H9 (cell line): ENCODE results near the gene MYL2. TPM values are rescaled to one million over a fixed set of nuclear protein-coding genes. Genes with fewer than 3 reads are reported as not detected.

Source experiments
- DNase-seq: peaks from one replicate; pipeline ENCODE4 v3.0.0-alpha.2; 2017
- H2AFZ ChIP-seq: one replicate; pipeline ENCODE4 v1.6.1; 2013; ENCODE audit warnings: mild to moderate bottlenecking, low read length, control low read depth, moderate library complexity
- H2AK5ac ChIP-seq: 2 replicates; pipeline ENCODE4 v1.6.1; 2013; ENCODE audit warnings: low read length, control low read depth, mixed read lengths; ENCODE audit not compliant: insufficient read length
- H2BK120ac ChIP-seq: one replicate; pipeline ENCODE4 v1.6.1; 2013; ENCODE audit warnings: low read depth, mild to moderate bottlenecking, low read length, control low read depth, inconsistent platforms; ENCODE audit not compliant: poor library complexity, severe bottlenecking
- H2BK12ac ChIP-seq: 2 replicates; pipeline ENCODE4 v1.6.1; 2013; ENCODE audit warnings: low read length, control low read depth, mixed read lengths, low read depth; ENCODE audit not compliant: insufficient read length
- H2BK15ac ChIP-seq: 2 replicates; pipeline ENCODE4 v1.6.1; 2013; ENCODE audit warnings: low read depth, low read length, control low read depth
- H2BK20ac ChIP-seq: one replicate; pipeline ENCODE4 v1.6.1; 2013; ENCODE audit warnings: low read depth, mild to moderate bottlenecking, low read length, control low read depth, inconsistent platforms; ENCODE audit not compliant: poor library complexity, severe bottlenecking
- H2BK5ac ChIP-seq: 2 replicates; pipeline ENCODE4 v1.6.1; 2013; ENCODE audit warnings: low read length, control low read depth, mixed read lengths; ENCODE audit not compliant: insufficient read length
- H3K14ac ChIP-seq: 2 replicates; pipeline ENCODE4 v1.6.1; 2013; ENCODE audit warnings: low read length, control low read depth; ENCODE audit not compliant: insufficient read depth
- H3K18ac ChIP-seq: 2 replicates; pipeline ENCODE4 v1.6.1; 2013; ENCODE audit warnings: low read depth, mild to moderate bottlenecking, mixed read lengths, low read length, control low read depth; ENCODE audit not compliant: insufficient read length
- H3K23ac ChIP-seq: 2 replicates; pipeline ENCODE4 v1.6.1; 2013; ENCODE audit warnings: low read length, control low read depth, mixed read lengths, low read depth; ENCODE audit not compliant: insufficient read length
- H3K23me2 ChIP-seq: 2 replicates; pipeline ENCODE4 v1.6.1; 2013; ENCODE audit warnings: low read depth, mild to moderate bottlenecking, mixed read lengths, low read length, control low read depth; ENCODE audit not compliant: insufficient read length, poor library complexity, severe bottlenecking
- H3K27ac ChIP-seq: 2 replicates; pipeline ENCODE4 v1.5.1; 2013; ENCODE audit warnings: low read length, control low read depth, mixed read lengths, low read depth; ENCODE audit not compliant: insufficient read length
- H3K27me3 ChIP-seq: 2 replicates; pipeline ENCODE4 v1.6.1; 2013; ENCODE audit warnings: low read length, control low read depth, inconsistent platforms; ENCODE audit not compliant: insufficient read depth
- H3K4ac ChIP-seq: 2 replicates; pipeline ENCODE4 v1.6.1; 2013; ENCODE audit warnings: low read depth, mild to moderate bottlenecking, control low read depth, inconsistent platforms, low read length, moderate library complexity
- H3K4me1 ChIP-seq: 2 replicates; pipeline ENCODE4 v1.6.1; 2013; ENCODE audit warnings: low read length, control low read depth, inconsistent platforms; ENCODE audit not compliant: insufficient read depth
- H3K4me2 ChIP-seq: 2 replicates; pipeline ENCODE4 v1.6.1; 2013; ENCODE audit warnings: low read length, control low read depth, mixed read lengths; ENCODE audit not compliant: insufficient read length, insufficient read depth
- H3K56ac ChIP-seq: 2 replicates; pipeline ENCODE4 v1.6.1; 2013; ENCODE audit warnings: low read depth, mild to moderate bottlenecking, mixed read lengths, low read length, control low read depth; ENCODE audit not compliant: insufficient read length
- H3K79me1 ChIP-seq: 2 replicates; pipeline ENCODE4 v1.6.1; 2013; ENCODE audit warnings: low read depth, mild to moderate bottlenecking, moderate library complexity, low read length, control low read depth, inconsistent platforms; ENCODE audit not compliant: insufficient read depth, poor library complexity, severe bottlenecking
- H3K79me2 ChIP-seq: 2 replicates; pipeline ENCODE4 v1.6.1; 2013; ENCODE audit warnings: low read length, control low read depth, inconsistent platforms; ENCODE audit not compliant: insufficient read depth
- H3K9ac ChIP-seq: 2 replicates; pipeline ENCODE4 v1.6.1; 2013; ENCODE audit warnings: low read length, control low read depth, mixed read lengths; ENCODE audit not compliant: insufficient read length; ENCODE audit errors: extremely low read depth
- H3K9me3 ChIP-seq: one replicate; pipeline ENCODE4 v1.6.1; 2013; ENCODE audit warnings: low read depth, low read length, inconsistent platforms; ENCODE audit not compliant: control insufficient read depth
- H3T11ph ChIP-seq: one replicate; pipeline ENCODE4 v1.6.1; 2013; ENCODE audit warnings: mild to moderate bottlenecking, low read length, control low read depth, inconsistent platforms
- H4K20me1 ChIP-seq: one replicate; pipeline ENCODE4 v1.6.1; 2013; ENCODE audit not compliant: control insufficient read depth, insufficient read length, insufficient read depth
- H4K5ac ChIP-seq: 2 replicates; pipeline ENCODE4 v1.6.1; 2013; ENCODE audit warnings: low read depth, mild to moderate bottlenecking, mixed read lengths, low read length, control low read depth; ENCODE audit not compliant: insufficient read length
- H4K8ac ChIP-seq: replicated peaks from 2 replicates; pipeline ENCODE4 v1.6.1; 2013; ENCODE audit warnings: low read length, control low read depth, mixed read lengths, low read depth; ENCODE audit not compliant: insufficient read length
- H4K91ac ChIP-seq: 2 replicates; pipeline ENCODE4 v1.6.1; 2013; ENCODE audit warnings: low read depth, mild to moderate bottlenecking, moderate library complexity, mixed read lengths, low read length, control low read depth; ENCODE audit not compliant: insufficient read length
- H3K27ac Mint-ChIP-seq, 3 experiments: 2 replicates in 2 of 3; 3 replicates in 1 of 3; pipeline ENCODE4 v1.8.0; 2020 to 2021; ENCODE audit warnings: mixed read lengths in 3 of 3, mild to moderate bottlenecking in 1 of 3, moderate library complexity in 1 of 3
- H3K27me3 Mint-ChIP-seq: 2 replicates; pipeline ENCODE4 v1.8.0; 2021; ENCODE audit warnings: low read depth, mild to moderate bottlenecking, moderate library complexity, mixed read lengths
- H3K36me3 Mint-ChIP-seq, 3 experiments: 2 replicates in 2 of 3; 3 replicates in 1 of 3; pipeline ENCODE4 v1.8.0; 2020 to 2021; ENCODE audit warnings: low read depth in 3 of 3, mixed read lengths in 3 of 3; ENCODE audit not compliant: insufficient read depth in 1 of 3
- H3K4me1 Mint-ChIP-seq, 2 experiments: 2 replicates each; pipeline ENCODE4 v1.8.0; 2020; ENCODE audit warnings: mixed read lengths in 2 of 2
- H3K4me3 Mint-ChIP-seq, 2 experiments: 2 replicates in 1 of 2; 3 replicates in 1 of 2; pipeline ENCODE4 v1.8.0; 2020 to 2021; ENCODE audit warnings: mild to moderate bottlenecking in 2 of 2, mixed read lengths in 2 of 2, moderate library complexity in 1 of 2
- H3K9me3 Mint-ChIP-seq, 2 experiments: 2 replicates in 1 of 2; 3 replicates in 1 of 2; pipeline ENCODE4 v1.8.0; 2020; ENCODE audit warnings: mild to moderate bottlenecking in 2 of 2, mixed read lengths in 2 of 2, moderate library complexity in 1 of 2
- CTCF ChIP-seq: fragments of 200-600 bp; sonication (generic); conservative IDR thresholded peaks from 3 replicates; pipeline ENCODE4 v1.8.0; 2021; ENCODE audit warnings: antibody characterized with exemption, mild to moderate bottlenecking
- WGBS: extraction: QIAGEN DNeasy Blood & Tissue Kit; methylation state at CpG from one replicate; pipeline ENCODE4 v1.1.7; 2013; ENCODE audit warnings: missing lambda C conversion rate, low lambda C conversion rate, mixed read lengths; ENCODE audit not compliant: insufficient read length; ENCODE audit errors: extremely low coverage; 5-methylcytosine and 5-hydroxymethylcytosine counted together
- total RNA-seq: library from RNA; stranded (reverse); gene quantifications from 2 replicates; pipeline ENCODE4 v1.2.1, GENCODE V29; 2021

Gene MYL2
- total RNA-seq, 1 experiment from 2014 or later = not detected

- Histone ChIP-seq H3K18ac (no peak overlapping the region), H3K4me1 (no peaks in the 10 kb centered on the region), H2BK15ac (no peak overlapping the region), H3K56ac (no peak overlapping the region), H3K4me2 (no peak overlapping the region), H3K4ac (no peak overlapping the region), H4K8ac (no peak overlapping the region), H3K27me3 (no peaks in the 10 kb centered on the region), H3K23me2 (no peaks in the 10 kb centered on the region), H4K5ac (no peak overlapping the region), H4K20me1 (no peaks in the 10 kb centered on the region), H3K14ac (no peak overlapping the region), H2BK20ac (no peak overlapping the region), H3K9me3 (peaks cover 10% of the 10 kb centered on the region), H2AK5ac (no peak overlapping the region), H3K27ac (no peak overlapping the region), H3K9ac (no peak overlapping the region), H2BK5ac (no peak overlapping the region), H3K79me2 (0 out of 2 replicates have a peak, but pooled peaks cover 1% of the 10 kb centered on the region), H2BK12ac (no peak overlapping the region), H2AFZ (no peak overlapping the region), H3K23ac (no peak overlapping the region), H3K79me1 (no peaks in the 10 kb centered on the region), H4K91ac (no peak overlapping the region), H2BK120ac (no peak overlapping the region), H3T11ph (no peak overlapping the region)
- Mint-ChIP-seq H3K4me3 (no peak overlapping the region), H3K27me3 (no peaks in the 10 kb centered on the region), H3K9me3 (peaks cover 47% of the 10 kb centered on the region in 2 experiments), H3K36me3 (peaks cover 8 to 54% (median 51%) of the 10 kb centered on the region in 3 experiments), H3K27ac (no peak overlapping the region), H3K4me1 (no peaks in the 10 kb centered on the region)
- no CpG with 5 or more reads among the region's 2 CpGs for WGBS
- DNase-seq = no peak
- TF ChIP-seq CTCF = no peak
Observed at GRCh38 chr12:110948041-110948440, 27.7 kb upstream of the MYL2 start.
